Naive thymus-derived CD8-positive, alpha-beta T cell (primary cell): Measurements from ENCODE around the gene SLAMF1. TPM values are rescaled to one million over a fixed set of nuclear protein-coding genes. Genes with fewer than 3 reads are reported as not detected.
"Not testable (repeated sequence)": the region's sequence is repeated elsewhere in the genome, so short reads cannot be mapped to it uniquely, and the experiment has no call there.

Source experiments
- ATAC-seq, 2 donors: fragments of 150-1000 bp; cut with Tn5 transposase in 1 of 2; sonication (Bioruptor Pico), chemical (Tn5 transposase) in 1 of 2; 1 replicate in 1 of 2; 2 replicates in 1 of 2; pipeline ENCODE4 v1.10.0; 2021; ENCODE audit warnings: mild to moderate bottlenecking in 2 of 2, moderate library complexity in 2 of 2
- POLR2A ChIA-PET: fragments of 350-600 bp; sonication (Branson Sonifier 250); formaldehyde crosslinking; loops from one replicate; lab custom pipeline; 2021; ENCODE audit warnings: antibody characterized with exemption; lab: Charles Lee
- DNase-seq, 10 donors: peaks; one replicate each; pipeline versions ENCODE4 v3.0.0 to v3.0.0-alpha.2; 2020 to 2022
- H3K27ac Mint-ChIP-seq, 10 donors: one replicate each; pipeline ENCODE4 v1.8.0; 2020 to 2022; ENCODE audit warnings: mild to moderate bottlenecking in 10 of 10, mixed read lengths in 10 of 10, moderate library complexity in 4 of 10, inconsistent platforms in 1 of 10
- H3K27me3 Mint-ChIP-seq, 5 donors: one replicate each; pipeline ENCODE4 v1.8.0; 2021 to 2022; ENCODE audit warnings: mixed read lengths in 5 of 5
- H3K36me3 Mint-ChIP-seq, 3 donors: one replicate each; pipeline ENCODE4 v1.8.0; 2020 to 2022; ENCODE audit warnings: mixed read lengths in 3 of 3, mild to moderate bottlenecking in 2 of 3, inconsistent platforms in 1 of 3
- H3K4me1 Mint-ChIP-seq, 4 donors: one replicate each; pipeline ENCODE4 v1.8.0; 2021 to 2022; ENCODE audit warnings: mixed read lengths in 4 of 4
- H3K4me3 Mint-ChIP-seq, 10 donors: one replicate each; pipeline ENCODE4 v1.8.0; 2020 to 2022; ENCODE audit warnings: mild to moderate bottlenecking in 10 of 10, mixed read lengths in 10 of 10, moderate library complexity in 6 of 10, inconsistent platforms in 1 of 10
- H3K9me3 Mint-ChIP-seq, 9 donors: one replicate each; pipeline ENCODE4 v1.8.0; 2020 to 2022; ENCODE audit warnings: mixed read lengths in 9 of 9, mild to moderate bottlenecking in 3 of 9, inconsistent platforms in 1 of 9, moderate library complexity in 1 of 9
- polyA plus RNA-seq, 3 donors: library from polyadenylated mRNA; unstranded; fragments of 300-500 nt; fragmentation: Illumina TruSeq; gene quantifications; one replicate each; pipeline ENCODE4 v1.2.3, GENCODE V29; 2021
- total RNA-seq, 8 experiments: library from RNA in 2 of 8; stranded (reverse) in 2 of 8; gene quantifications; one replicate each; pipeline ENCODE4 v1.2.3 and lab custom pipeline; 2021 to 2026

SLAMF1 gene, protein sequence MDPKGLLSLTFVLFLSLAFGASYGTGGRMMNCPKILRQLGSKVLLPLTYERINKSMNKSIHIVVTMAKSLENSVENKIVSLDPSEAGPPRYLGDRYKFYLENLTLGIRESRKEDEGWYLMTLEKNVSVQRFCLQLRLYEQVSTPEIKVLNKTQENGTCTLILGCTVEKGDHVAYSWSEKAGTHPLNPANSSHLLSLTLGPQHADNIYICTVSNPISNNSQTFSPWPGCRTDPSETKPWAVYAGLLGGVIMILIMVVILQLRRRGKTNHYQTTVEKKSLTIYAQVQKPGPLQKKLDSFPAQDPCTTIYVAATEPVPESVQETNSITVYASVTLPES
- 10 to 100 TPM in 1 of 2 experiments, 1 to 10 TPM in 1; 9.8 to 11.1 TPM for total RNA-seq
- polyA plus RNA-seq, result 1 to 10 TPM; 1.7 to 3.9 (median 3.7) TPM
- total RNA-seq (lab: John Stamatoyannopoulos, UW), result 5.5 to 100 (median 12.9) reads per million in 6 experiments

GRCh38 chr1:160646711-160647328 lies at the start of gene SLAMF1:
Gene SLAMF1, minus strand, starts transcription at chr1:160647044. Its CDS starts 99 bp downstream, at chr1:160646945.
- DNase-seq (peak in 5 of 10 donors; percentile 13 to 56 (median 37)), ATAC-seq (peak; percentile 77 to 85)
- peak within 1 kb of the TSS; percentile 89 to 96 (median 93) for H3K27ac Mint-ChIP-seq
- H3K4me3 Mint-ChIP-seq, result peak within 1 kb of the TSS; percentile 80 to 97 (median 89)
- POLR2A ChIA-PET, result interaction anchor here (0.5 to 4.3 kb wide), 16 partner anchors 9 to 1109 kb away, joined by 3 to 39 read pairs (median 5); no protein-coding TSS in a partner anchor
- H3K9me3 Mint-ChIP-seq, result no peaks in the 10 kb centered on the region
- no peaks in the 10 kb centered on the region for H3K27me3 Mint-ChIP-seq
- peaks cover 39 to 91% (median 83%) of the 10 kb centered on the region in 4 donors for H3K4me1 Mint-ChIP-seq
- H3K36me3 Mint-ChIP-seq, result no peaks in the 10 kb centered on the region

- not testable (repeated sequence) for H3K27me3 Mint-ChIP-seq
- POLR2A ChIA-PET, result interaction anchor here (0.7 kb wide), 1 partner anchor 32 kb away, joined by 3 read pairs; no protein-coding TSS in a partner anchor
- H3K4me3 Mint-ChIP-seq, result peak overlapping the region in 6 of 10 donors; percentile 4 to 55 (median 34)
Measured at GRCh38 chr1:160692390-160692789, 45.5 kb upstream of the SLAMF1 start.

DNA sequence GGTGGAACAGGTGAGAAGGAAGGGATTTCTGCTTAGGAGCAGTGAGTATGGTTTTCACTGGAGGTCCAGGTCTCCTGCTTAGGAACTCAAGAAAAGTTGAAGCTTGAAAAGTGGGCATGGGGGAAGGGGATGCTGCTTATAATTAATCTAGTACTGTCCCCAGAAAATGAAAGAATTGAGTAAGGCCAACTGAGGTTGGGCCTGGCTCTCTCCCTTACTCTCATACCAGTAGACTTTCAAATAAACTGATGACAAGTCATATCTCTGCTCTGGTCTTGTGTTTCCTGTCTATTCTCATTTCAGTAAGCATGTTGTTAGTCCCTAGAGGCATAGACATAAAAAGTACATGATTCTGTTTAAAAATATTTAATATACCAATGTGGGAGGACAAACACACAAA lies 38.4 kb upstream of the SLAMF1 start:
- H3K27ac Mint-ChIP-seq, result peak overlapping the region; percentile 79 to 94 (median 88)
- H3K27me3 Mint-ChIP-seq, result no peaks in the 10 kb centered on the region
- POLR2A ChIA-PET, result interaction anchor here (0.7 to 8.7 kb wide), 3 partner anchors 19 to 28 kb away, joined by 3 to 52 read pairs (median 35); partner anchors contain the start of gene CD48
- H3K4me1 Mint-ChIP-seq, result peaks cover 36 to 95% (median 85%) of the 10 kb centered on the region in 4 donors
- ATAC-seq (no peak), DNase-seq (no peak)
- peaks cover 12 to 99% (median 39%) of the 10 kb centered on the region in 3 donors for H3K36me3 Mint-ChIP-seq
- H3K4me3 Mint-ChIP-seq, result peak overlapping the region in 8 of 10 donors; percentile 12 to 67 (median 48)
- H3K9me3 Mint-ChIP-seq, result peaks cover 0 to 14% (median 4%) of the 10 kb centered on the region in 9 donors

More at GRCh38 chr1:160692390-160692789, 45.5 kb upstream of the SLAMF1 start:
- DNase-seq, ATAC-seq, H3K9me3 Mint-ChIP-seq: not testable (repeated sequence)
- Mint-ChIP-seq H3K4me1 (peaks cover 39 to 84% (median 79%) of the 10 kb centered on the region in 4 donors), H3K36me3 (peaks cover 0 to 60% (median 17%) of the 10 kb centered on the region in 3 donors), H3K27ac (peak overlapping the region in 9 of 10 donors; percentile 20 to 92 (median 81))

DNA sequence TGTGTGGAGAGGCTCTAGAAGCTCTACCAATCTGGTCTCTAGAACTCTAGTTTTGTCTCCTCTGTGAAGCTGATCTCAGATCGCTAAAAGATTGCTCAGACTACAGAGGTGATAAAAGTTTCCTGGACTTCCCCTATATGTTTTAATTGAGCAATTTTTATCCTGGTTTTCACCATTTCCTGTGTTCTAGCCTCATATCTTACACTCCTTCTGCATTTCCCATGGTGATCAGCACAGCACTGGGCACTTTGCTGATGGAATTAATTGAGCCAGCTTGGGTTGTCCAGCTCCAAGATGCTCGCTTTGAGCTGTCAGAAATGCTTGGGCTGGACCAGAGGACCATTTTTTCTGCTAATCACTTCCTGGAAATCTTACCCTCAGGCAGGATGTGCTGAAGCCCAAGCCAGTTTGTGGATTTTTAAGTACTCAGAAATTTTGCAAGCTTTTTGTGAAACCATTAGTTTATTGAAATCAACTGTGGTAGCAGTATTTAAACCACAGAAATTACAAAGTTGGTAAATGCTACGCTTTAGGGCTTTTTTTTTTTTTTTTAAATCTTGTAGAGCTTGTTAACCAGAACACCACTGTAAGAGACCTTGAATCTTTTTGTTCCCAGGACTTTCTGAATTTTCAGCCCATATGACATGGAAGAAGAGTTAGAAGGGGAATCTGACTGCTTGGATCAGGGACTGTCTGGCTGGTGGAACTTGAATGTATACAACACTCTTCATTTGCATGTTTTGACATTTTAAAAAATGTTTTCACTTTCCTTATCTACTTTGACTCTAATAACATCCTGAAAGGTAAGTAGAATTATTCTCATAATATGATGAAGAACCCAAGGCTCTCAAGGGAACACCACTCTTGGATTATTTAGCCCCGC lies 36.4 kb upstream of the SLAMF1 start:
- H3K36me3 Mint-ChIP-seq, result peaks cover 12 to 96% (median 37%) of the 10 kb centered on the region in 3 donors
- ATAC-seq (peak; percentile 8 to 31), DNase-seq (peak in 2 of 10 donors; percentile 39 to 46)
- peak overlapping the region; percentile 16 to 67 (median 62) for H3K4me3 Mint-ChIP-seq
- H3K4me1 Mint-ChIP-seq, result peaks cover 34 to 83% (median 69%) of the 10 kb centered on the region in 4 donors
- POLR2A ChIA-PET, result interaction anchor here (1.2 to 8.7 kb wide), 5 partner anchors 25 to 115 kb away, joined by 3 to 52 read pairs (median 5); partner anchors contain the start of gene CD48
- H3K9me3 Mint-ChIP-seq, result peaks cover 0 to 14% (median 4%) of the 10 kb centered on the region in 9 donors
- H3K27ac Mint-ChIP-seq, result peak overlapping the region; percentile 79 to 95 (median 88)
- H3K27me3 Mint-ChIP-seq, result no peaks in the 10 kb centered on the region

DNA sequence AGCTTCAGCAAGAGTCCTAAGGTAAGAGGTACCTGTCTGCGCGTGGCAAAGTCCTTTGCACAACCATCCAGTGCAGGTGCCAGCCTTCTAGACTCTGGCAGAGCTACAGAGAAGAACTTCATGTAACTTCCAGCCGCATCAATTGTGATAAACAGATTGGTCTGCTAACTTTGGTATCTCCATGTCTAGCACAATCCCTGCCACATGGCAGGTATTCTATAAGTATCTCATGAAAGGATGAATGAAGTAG lies 35.0 kb upstream of the SLAMF1 start:
- POLR2A ChIA-PET, result interaction anchor here (0.6 to 8.7 kb wide), 8 partner anchors 11 to 95 kb away, joined by 3 to 52 read pairs (median 4); partner anchors contain the start of gene CD48
- DNase-seq, result no peak
- H3K27me3 Mint-ChIP-seq, result no peaks in the 10 kb centered on the region
- H3K4me3 Mint-ChIP-seq, result peak overlapping the region in 6 of 10 donors; percentile 36 to 85 (median 56)
- peak; percentile 36 to 54 for ATAC-seq
- H3K4me1 Mint-ChIP-seq, result peaks cover 34 to 70% (median 60%) of the 10 kb centered on the region in 4 donors
- peaks cover 0 to 9% (median 4%) of the 10 kb centered on the region in 9 donors for H3K9me3 Mint-ChIP-seq
- peak overlapping the region; percentile 79 to 95 (median 88) for H3K27ac Mint-ChIP-seq
- H3K36me3 Mint-ChIP-seq, result peaks cover 6 to 96% (median 24%) of the 10 kb centered on the region in 3 donors

DNA sequence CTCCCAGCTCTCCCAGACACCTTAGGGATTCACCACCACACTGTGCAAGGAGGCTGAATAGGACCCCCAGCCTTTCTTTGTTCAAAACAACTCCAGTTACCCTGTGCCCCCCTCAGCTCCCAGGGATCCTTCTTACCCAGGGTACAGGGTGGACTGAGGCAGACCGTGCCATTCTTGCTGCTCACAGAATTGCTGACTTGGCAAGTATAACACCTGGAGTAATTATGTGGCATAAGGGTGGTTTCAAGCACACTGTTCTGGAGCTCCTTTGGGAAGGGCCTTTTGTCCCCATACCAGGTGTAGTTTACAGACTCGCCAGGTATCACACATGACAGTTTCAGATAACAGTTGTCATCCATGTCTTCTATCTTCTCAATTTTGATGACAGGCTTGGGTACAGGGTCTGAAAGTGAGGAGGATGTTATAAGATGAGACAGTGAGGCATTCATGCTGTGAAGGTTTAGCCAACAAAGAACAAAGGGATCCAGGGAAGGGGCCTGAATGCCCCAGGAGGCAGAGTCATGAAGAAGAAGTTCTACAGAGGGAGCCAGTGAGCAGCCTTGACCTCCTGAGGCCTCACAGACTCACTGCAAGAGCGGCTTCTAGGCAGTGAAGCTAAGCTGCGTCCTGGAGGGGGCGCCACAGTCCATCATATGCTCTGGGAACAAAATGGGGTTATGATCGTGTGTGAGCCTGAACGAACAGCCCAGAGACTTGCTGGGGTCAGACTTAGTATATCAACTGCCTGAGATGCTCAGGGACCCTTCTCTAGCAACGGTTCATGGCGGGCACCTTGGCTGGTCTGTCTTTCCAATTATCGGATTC lies 34.4 kb upstream of the SLAMF1 start:
- Mint-ChIP-seq H3K9me3 (peaks cover 0 to 4% (median under 1%) of the 10 kb centered on the region in 9 donors), H3K4me1 (peaks cover 31 to 65% (median 56%) of the 10 kb centered on the region in 4 donors), H3K27me3 (no peaks in the 10 kb centered on the region), H3K27ac (peak overlapping the region; percentile 79 to 95 (median 88)), H3K4me3 (peak overlapping the region in 4 of 10 donors; percentile 36 to 85 (median 48)), H3K36me3 (peaks cover 2 to 92% (median 19%) of the 10 kb centered on the region in 3 donors)
- POLR2A ChIA-PET, result interaction anchor here (0.6 to 8.7 kb wide), 12 partner anchors 12 to 252 kb away, joined by 3 to 52 read pairs (median 3); partner anchors contain the start of gene CD48
- peak; percentile 88 to 94 for ATAC-seq
- DNase-seq, result peak; percentile 79 to 94 (median 86)

DNA sequence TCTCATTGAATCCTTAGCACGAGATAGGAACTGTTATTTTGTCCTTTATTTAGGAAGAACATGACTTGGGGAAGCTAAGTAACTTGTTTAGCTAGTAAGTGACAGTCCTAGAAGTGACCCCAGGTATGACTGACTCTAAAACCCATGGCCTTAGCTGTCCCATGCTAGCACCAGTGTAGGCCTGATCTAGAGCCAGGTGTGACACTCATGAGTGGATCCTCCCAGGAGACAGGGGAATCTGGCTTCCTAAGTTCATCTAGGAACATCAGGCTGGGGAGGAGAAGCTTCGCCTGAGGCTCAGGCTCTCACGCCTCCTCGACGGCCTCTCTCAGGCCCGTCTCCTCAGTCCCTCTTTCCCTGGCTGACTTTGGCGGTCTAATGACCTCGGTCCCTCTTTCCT lies 33.6 kb upstream of the SLAMF1 start:
- DNase-seq (no peak), ATAC-seq (no peak)
- H3K36me3 Mint-ChIP-seq, result peaks cover 0 to 84% (median 13%) of the 10 kb centered on the region in 3 donors
- H3K27ac Mint-ChIP-seq, result peak overlapping the region in 8 of 10 donors; percentile 1 to 94 (median 86)
- H3K9me3 Mint-ChIP-seq, result no peaks in the 10 kb centered on the region
- peaks cover 29 to 56% (median 52%) of the 10 kb centered on the region in 4 donors for H3K4me1 Mint-ChIP-seq
- H3K4me3 Mint-ChIP-seq, result no peak overlapping the region
- POLR2A ChIA-PET, result interaction anchor here (0.7 to 8.7 kb wide), 7 partner anchors 28 to 251 kb away, joined by 3 to 35 read pairs (median 3); no protein-coding TSS in a partner anchor
- no peaks in the 10 kb centered on the region for H3K27me3 Mint-ChIP-seq

DNA sequence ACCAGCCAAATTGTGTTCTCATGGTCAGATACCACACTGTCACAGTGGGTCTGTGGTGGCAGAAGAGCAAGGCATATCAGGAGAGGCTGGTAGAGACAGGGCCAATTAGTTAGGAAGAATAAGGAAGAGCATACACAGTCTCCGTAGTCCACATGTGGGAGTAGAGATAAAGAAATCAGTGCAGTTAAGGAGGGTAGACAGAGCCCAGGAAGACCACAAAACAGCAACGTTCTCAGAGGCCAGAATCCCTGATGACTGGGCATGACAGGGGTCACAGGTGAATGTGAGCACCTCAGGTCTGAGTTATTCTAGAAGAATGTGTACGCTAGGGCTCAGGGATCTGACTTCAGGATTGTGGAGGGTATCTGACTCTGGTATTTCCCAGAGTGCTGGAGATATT lies 33.0 kb upstream of the SLAMF1 start:
- no peak overlapping the region for H3K4me3 Mint-ChIP-seq
- peak overlapping the region; percentile 1 to 92 (median 58) for H3K27ac Mint-ChIP-seq
- POLR2A ChIA-PET, result interaction anchor here (1.3 to 8.7 kb wide), 4 partner anchors 28 to 53 kb away, joined by 3 to 35 read pairs (median 6); no protein-coding TSS in a partner anchor
- no peak for DNase-seq
- H3K27me3 Mint-ChIP-seq, result no peaks in the 10 kb centered on the region
- no peaks in the 10 kb centered on the region for H3K9me3 Mint-ChIP-seq
- H3K4me1 Mint-ChIP-seq, result peaks cover 26 to 51% (median 47%) of the 10 kb centered on the region in 4 donors
- no peak for ATAC-seq
- peaks cover 0 to 79% (median 12%) of the 10 kb centered on the region in 3 donors for H3K36me3 Mint-ChIP-seq

DNA sequence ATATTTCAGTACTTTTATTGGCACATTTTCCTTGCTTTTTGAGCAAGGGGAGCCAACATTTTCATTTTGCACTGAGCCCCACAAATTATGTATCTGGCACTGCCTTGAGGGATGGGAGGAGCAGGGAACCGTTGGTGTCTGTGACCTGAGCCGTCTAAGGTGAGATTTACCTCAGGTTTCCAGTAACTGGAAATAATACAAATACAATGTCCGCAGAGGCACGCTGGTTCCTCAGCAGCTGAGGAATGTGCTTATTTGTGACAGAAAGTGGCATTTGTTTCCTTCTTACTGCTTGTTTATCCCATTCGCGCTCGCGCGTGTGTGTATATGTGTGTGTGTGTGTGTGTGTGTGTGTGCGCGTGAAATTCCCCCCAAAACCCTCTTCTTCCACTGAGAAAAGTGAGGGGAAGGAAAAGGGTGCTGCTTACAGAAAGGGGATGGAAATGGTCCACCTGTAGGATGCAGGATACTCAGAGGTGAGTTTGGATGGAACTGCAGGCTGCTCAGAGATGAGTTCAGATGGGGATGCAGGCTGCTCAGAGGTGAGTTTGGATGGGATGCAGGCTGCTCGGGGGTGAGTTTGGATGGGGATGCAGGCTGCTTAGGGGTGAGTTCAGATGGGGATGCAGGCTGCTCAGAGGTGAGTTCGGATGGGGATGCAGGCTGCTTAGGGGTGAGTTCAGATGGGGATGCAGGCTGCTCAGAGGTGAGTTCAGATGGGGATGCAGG lies 30.2 kb upstream of the SLAMF1 start:
- peaks cover 17 to 22% (median 19%) of the 10 kb centered on the region in 4 donors for H3K4me1 Mint-ChIP-seq
- POLR2A ChIA-PET, result interaction anchor here (0.6 to 1.2 kb wide), 2 partner anchors 69 to 200 kb away, joined by 3 read pairs; no protein-coding TSS in a partner anchor

More for the DNA sequence above, 30.2 kb upstream of the SLAMF1 start:
- no peaks in the 10 kb centered on the region for H3K27me3 Mint-ChIP-seq
- peak overlapping the region; percentile 46 to 91 (median 68) for H3K27ac Mint-ChIP-seq
- H3K36me3 Mint-ChIP-seq, result peaks cover 0 to 51% (median 10%) of the 10 kb centered on the region in 3 donors
- no peaks in the 10 kb centered on the region for H3K9me3 Mint-ChIP-seq
- no peak for ATAC-seq
- no peak for DNase-seq
- H3K4me3 Mint-ChIP-seq, result no peak overlapping the region
